SK-N-SH (cell line): Measurements from ENCODE around the gene THSD4. TPM values are rescaled to one million over a fixed set of nuclear protein-coding genes. Genes with fewer than 3 reads are reported as not detected.

Source experiments
- CTCF ChIA-PET: fragments of 300-600, 350-600 bp; formaldehyde crosslinking; extraction: SDS; loops from one replicate; lab custom pipeline; 2021; lab: Yijun Ruan, JAX
- POLR2A ChIA-PET: fragments of 350-600 bp; sonication (Branson Sonifier 250); formaldehyde crosslinking; extraction: SDS; loops from one replicate; lab custom pipeline; 2020; ENCODE audit warnings: antibody characterized with exemption, inconsistent platforms; lab: Yijun Ruan, JAX
- DNase-seq: peaks from one replicate; pipeline ENCODE4 v3.0.0; 2012
- H2AFZ ChIP-seq: fragments of 200-600 bp; sonication (generic); 2 replicates; pipeline ENCODE4 v1.8.1; 2016; ENCODE audit warnings: antibody characterized with exemption, mild to moderate bottlenecking, low read depth
- H3F3A ChIP-seq: fragments of 200-600 bp; sonication (generic); replicated peaks from 2 replicates; pipeline ENCODE3; 2016; ENCODE audit warnings: antibody characterized with exemption, mild to moderate bottlenecking; ENCODE audit not compliant: insufficient read depth
- H3K27ac ChIP-seq, 2 experiments: fragments of 200-500 bp in 1 of 2; fragments of 200-600 bp in 1 of 2; sonication (Bioruptor generic) in 1 of 2; sonication (generic), shearing (Covaris generic) in 1 of 2; 2 replicates each; pipeline versions ENCODE4 v1.5.1 to v1.6.1; 2014 to 2016; ENCODE audit warnings: low read depth in 2 of 2, inconsistent platforms in 1 of 2, low read length in 1 of 2, mild to moderate bottlenecking in 1 of 2, mixed read lengths in 1 of 2
- H3K27me3 ChIP-seq: fragments of 200-600 bp; sonication (generic), shearing (Covaris generic); 2 replicates; pipeline ENCODE4 v1.6.1; 2016; ENCODE audit warnings: mixed run types; ENCODE audit not compliant: insufficient read depth
- H3K36me3 ChIP-seq, 2 experiments: fragments of 200-500 bp in 1 of 2; fragments of 200-600 bp in 1 of 2; sonication (Bioruptor generic) in 1 of 2; sonication (generic) in 1 of 2; replicated peaks in 1 of 2; 2 replicates each; pipeline versions ENCODE3 to v1.5.1; 2014 to 2016; ENCODE audit warnings: low read length in 1 of 2, mild to moderate bottlenecking in 1 of 2; ENCODE audit not compliant: insufficient read depth in 2 of 2, control insufficient read depth in 1 of 2
- H3K4me1 ChIP-seq, 2 experiments: fragments of 200-500 bp in 1 of 2; fragments of 200-600 bp in 1 of 2; sonication (Bioruptor generic) in 1 of 2; sonication (generic), shearing (Covaris generic) in 1 of 2; 2 replicates each; pipeline versions ENCODE4 v1.5.1 to v1.6.1; 2014 to 2016; ENCODE audit warnings: low read depth in 1 of 2, low read length in 1 of 2, mixed run types in 1 of 2; ENCODE audit not compliant: insufficient read depth in 2 of 2, control insufficient read depth in 1 of 2
- H3K4me2 ChIP-seq: fragments of 200-600 bp; sonication (generic), shearing (Covaris generic); 2 replicates; pipeline ENCODE4 v1.6.1; 2017; ENCODE audit warnings: mixed run types
- H3K4me3 ChIP-seq, 2 experiments: fragments of 200-500 bp in 1 of 2; fragments of 200-600 bp in 1 of 2; sonication (Bioruptor generic) in 1 of 2; sonication (generic), shearing (Covaris generic) in 1 of 2; 2 replicates each; pipeline versions ENCODE4 v1.5.1 to v1.8.1; 2014 to 2016; ENCODE audit warnings: low read depth in 2 of 2, inconsistent platforms in 1 of 2, low read length in 1 of 2, mild to moderate bottlenecking in 1 of 2, mixed read lengths in 1 of 2, moderate library complexity in 1 of 2
- H3K79me2 ChIP-seq: fragments of 200-600 bp; sonication (generic); 2 replicates; pipeline ENCODE4 v1.8.1; 2017; ENCODE audit warnings: mild to moderate bottlenecking; ENCODE audit not compliant: insufficient read depth
- H3K9ac ChIP-seq: fragments of 200-600 bp; sonication (generic); 2 replicates; pipeline ENCODE4 v1.6.1; 2017; ENCODE audit warnings: mixed run types
- H3K9me2 ChIP-seq: fragments of 200-600 bp; sonication (generic); 2 replicates; pipeline ENCODE4 v1.6.1; 2017; ENCODE audit warnings: mixed run types
- H3K9me3 ChIP-seq: fragments of 200-600 bp; sonication (generic); 2 replicates; pipeline ENCODE4 v1.6.1; 2017; ENCODE audit warnings: mixed run types, mild to moderate bottlenecking, moderate library complexity
- H4K20me1 ChIP-seq: fragments of 200-600 bp; sonication (generic); 2 replicates; pipeline ENCODE4 v1.6.1; 2017; ENCODE audit warnings: mild to moderate bottlenecking, mixed run types; ENCODE audit not compliant: insufficient read depth
- ELF1 ChIP-seq: IDR thresholded peaks from 2 replicates; pipeline ENCODE4 v1.4.0; 2012
- GABPA ChIP-seq: IDR thresholded peaks from 2 replicates; pipeline ENCODE4 v1.4.0; 2012; ENCODE audit warnings: low read depth, mild to moderate bottlenecking
- GATA2 ChIP-seq: sonication (generic); formaldehyde crosslinking; IDR thresholded peaks from 2 replicates; pipeline ENCODE4 v1.5.0; 2020; ENCODE audit warnings: mild to moderate bottlenecking, missing genetic modification reagents
- IRF3 ChIP-seq: fragments of 150-350 bp; IDR thresholded peaks from 2 replicates; pipeline ENCODE4 v1.6.1; 2016; ENCODE audit warnings: mild to moderate bottlenecking, low read depth, low read length
- MAX ChIP-seq: IDR thresholded peaks from 2 replicates; pipeline ENCODE4 v1.4.0; 2012; ENCODE audit warnings: low read depth
- PBX3 ChIP-seq: IDR thresholded peaks from 2 replicates; pipeline ENCODE4; 2012
- REST ChIP-seq: IDR thresholded peaks from 2 replicates; pipeline ENCODE4 v1.6.1; 2012; ENCODE audit warnings: mild to moderate bottlenecking, low read depth, low read length, moderate library complexity
- YY1 ChIP-seq: IDR thresholded peaks from 2 replicates; pipeline ENCODE4 v1.4.0; 2012; ENCODE audit warnings: low read depth, mild to moderate bottlenecking
- ZBTB33 ChIP-seq: IDR thresholded peaks from 2 replicates; pipeline ENCODE4 v1.4.0; 2012; ENCODE audit warnings: low read depth, borderline replicate concordance
- WGBS: methylation state at CpG from one replicate; pipeline ENCODE4 v1.1.6; 2017; ENCODE audit warnings: low lambda C conversion rate; 5-methylcytosine and 5-hydroxymethylcytosine counted together
- polyA plus RNA-seq, 3 experiments: library from polyadenylated mRNA; depleted of rRNA; stranded (reverse); fragments of >200 nt; gene quantifications; 2 replicates each; pipeline ENCODE4 v1.2.3, GENCODE V29; 2012

THSD4 gene
- polyA plus RNA-seq, 1 of the 3 experiments (the other 2 are of a cell fraction), result 79.1 TPM

- Histone ChIP-seq H3K4me3 (no peak overlapping the region), H3K79me2 (no peaks in the 10 kb centered on the region), H3K4me1 (peaks cover 0 to 15% of the 10 kb centered on the region in 2 experiments; a peak in 2 of 4 replicates), H3F3A (peaks cover 17% of the 10 kb centered on the region), H3K9me2 (no peaks in the 10 kb centered on the region), H3K9ac (no peak overlapping the region), H3K36me3 (peaks cover 3 to 30% of the 10 kb centered on the region in 2 experiments), H3K27ac (no peak overlapping the region), H3K4me2 (no peak overlapping the region), H2AFZ (no peak overlapping the region), H4K20me1 (no peaks in the 10 kb centered on the region), H3K27me3 (no peaks in the 10 kb centered on the region)
- POLR2A ChIA-PET, result no interaction called here
- WGBS, result 91% methylated on average over 4 of the region's 4 CpGs
- CTCF ChIA-PET, result interaction anchor here (0.6 to 4.9 kb wide), 6 partner anchors 12 to 421 kb away, joined by 3 to 39 read pairs (median 4); no protein-coding TSS in a partner anchor
- no peak for DNase-seq
- no peak for TF ChIP-seq REST
- TF ChIP-seq GABPA, result no peak
- no peak for TF ChIP-seq PBX3
- no peak for TF ChIP-seq YY1
- no peak for TF ChIP-seq IRF3
- no peak for TF ChIP-seq ZBTB33
- TF ChIP-seq GATA2 (CRISPR knock-in tag), result no peak
- TF ChIP-seq ELF1, result no peak
- TF ChIP-seq MAX, result no peak
- TF ChIP-seq, all 33 proteins: peak for 0
- H3K9me3 ChIP-seq, result peaks cover 9% of the 10 kb centered on the region
Measured at GRCh38 chr15:71755092-71755970, 640.1 kb downstream of the THSD4 start.
